RWPE1 (cell line): ENCODE data around the gene PPOX.

Source experiments
- CTCF ChIA-PET: fragments of 350-600 bp; sonication (Branson Sonifier 250); formaldehyde crosslinking; extraction: SDS; loops from one replicate; lab custom pipeline; 2021; lab: Yijun Ruan, JAX
- POLR2A ChIA-PET: fragments of 400-600 bp; formaldehyde crosslinking; extraction: SDS; loops from one replicate; lab custom pipeline; 2020; ENCODE audit warnings: antibody characterized with exemption; ENCODE audit not compliant: low non-redundant PET; lab: Yijun Ruan, JAX
- DNase-seq: peaks from one replicate; pipeline ENCODE4 v3.0.0; 2012; ENCODE audit warnings: low spot score
- H3K27ac ChIP-seq: fragments of 450-650 bp; 2 replicates; pipeline ENCODE4 v1.5.1; 2017
- TF ChIP-seq, protein P1 (sequence below): fragments of 450-650 bp; conservative IDR thresholded peaks from 2 replicates; pipeline ENCODE4 v1.5.1; 2017; ENCODE audit warnings: low read depth, mild to moderate bottlenecking

The PPOX gene

DNA sequence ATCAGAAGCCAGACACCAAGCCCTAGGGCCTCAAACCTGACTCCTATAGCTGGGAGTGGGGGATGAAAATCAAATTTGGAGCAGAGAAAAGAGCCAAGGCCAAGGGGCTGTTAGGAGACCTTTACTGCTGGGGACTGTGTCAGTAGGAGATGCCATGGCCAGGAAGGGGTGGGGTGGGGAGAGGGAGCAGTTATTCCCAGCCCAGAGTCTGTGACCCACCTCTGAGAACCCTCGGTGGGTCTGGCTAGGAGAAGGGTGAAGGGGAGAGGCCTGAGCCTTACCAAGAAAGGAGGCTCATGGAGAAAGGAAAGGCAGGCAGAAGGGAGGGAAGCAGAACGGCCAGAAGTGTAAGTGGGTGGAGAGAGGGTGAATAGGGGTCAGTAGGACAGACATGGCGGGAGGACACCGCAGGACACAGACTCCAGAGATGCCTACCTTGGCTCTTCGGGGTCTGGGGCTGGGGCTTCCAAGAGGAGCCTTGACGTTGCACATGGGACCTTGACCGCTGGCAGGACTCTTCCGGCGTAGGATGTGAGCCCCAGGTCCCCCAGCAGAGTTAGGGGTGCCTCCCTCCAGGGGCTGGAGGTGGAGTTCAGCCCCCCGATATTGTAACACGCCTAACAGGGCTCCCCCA is 31.5 kb downstream of the PPOX start:
- DNase-seq: no peak
- peak overlapping the region; percentile 80 for H3K27ac ChIP-seq
- TF ChIP-seq, protein P1, sequence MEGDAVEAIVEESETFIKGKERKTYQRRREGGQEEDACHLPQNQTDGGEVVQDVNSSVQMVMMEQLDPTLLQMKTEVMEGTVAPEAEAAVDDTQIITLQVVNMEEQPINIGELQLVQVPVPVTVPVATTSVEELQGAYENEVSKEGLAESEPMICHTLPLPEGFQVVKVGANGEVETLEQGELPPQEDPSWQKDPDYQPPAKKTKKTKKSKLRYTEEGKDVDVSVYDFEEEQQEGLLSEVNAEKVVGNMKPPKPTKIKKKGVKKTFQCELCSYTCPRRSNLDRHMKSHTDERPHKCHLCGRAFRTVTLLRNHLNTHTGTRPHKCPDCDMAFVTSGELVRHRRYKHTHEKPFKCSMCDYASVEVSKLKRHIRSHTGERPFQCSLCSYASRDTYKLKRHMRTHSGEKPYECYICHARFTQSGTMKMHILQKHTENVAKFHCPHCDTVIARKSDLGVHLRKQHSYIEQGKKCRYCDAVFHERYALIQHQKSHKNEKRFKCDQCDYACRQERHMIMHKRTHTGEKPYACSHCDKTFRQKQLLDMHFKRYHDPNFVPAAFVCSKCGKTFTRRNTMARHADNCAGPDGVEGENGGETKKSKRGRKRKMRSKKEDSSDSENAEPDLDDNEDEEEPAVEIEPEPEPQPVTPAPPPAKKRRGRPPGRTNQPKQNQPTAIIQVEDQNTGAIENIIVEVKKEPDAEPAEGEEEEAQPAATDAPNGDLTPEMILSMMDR: no peak
- ChIA-PET CTCF (interaction anchor here (1.2 kb wide), 1 partner anchor 93 kb away, joined by 9 read pairs; no protein-coding TSS in a partner anchor), POLR2A (interaction anchor here (0.6 kb wide), 1 partner anchor 200 kb away, joined by 3 read pairs; no protein-coding TSS in a partner anchor)

- CTCF ChIA-PET: interaction anchor here (0.6 kb wide), 1 partner anchor 32 kb away, joined by 3 read pairs; no protein-coding TSS in a partner anchor
- DNase-seq: peak; percentile 31
- peak overlapping the region; percentile 80 for H3K27ac ChIP-seq
These were observed 32.1 kb downstream of the PPOX start for GRCh38 chr1:161198194-161198896.

GRCh38 chr1:161198897-161199431 is 32.7 kb downstream of the PPOX start, which contains the start of gene ADAMTS4:
Gene ADAMTS4, minus strand, starts transcription at chr1:161199054. Its CDS starts 427 bp downstream, at chr1:161198627.
- DNase-seq: no peak
- H3K27ac ChIP-seq: peak within 1 kb of the TSS; percentile 80
- CTCF ChIA-PET: interaction anchor here (0.6 to 0.7 kb wide), 2 partner anchors 32 to 183 kb away, joined by 3 read pairs; no protein-coding TSS in a partner anchor
- POLR2A ChIA-PET: no interaction called here
- TF ChIP-seq, protein P1: no peak

More at GRCh38 chr1:161198194-161198896, 32.1 kb downstream of the PPOX start:
- POLR2A ChIA-PET: no interaction called here
- TF ChIP-seq, protein P1: no peak

- peak overlapping the region; percentile 80 for H3K27ac ChIP-seq
- CTCF ChIA-PET: interaction anchor here (0.7 to 1.0 kb wide), 2 partner anchors 13 to 182 kb away, joined by 3 to 4 read pairs; no protein-coding TSS in a partner anchor
- POLR2A ChIA-PET: no interaction called here
- no peak for DNase-seq
- TF ChIP-seq, protein P1: no peak
These were observed 33.4 kb downstream of the PPOX start for GRCh38 chr1:161199506-161200139.

GRCh38 chr1:161200421-161200991 is 34.3 kb downstream of the PPOX start:
- POLR2A ChIA-PET: no interaction called here
- no peak for DNase-seq
- CTCF ChIA-PET: interaction anchor here (0.6 to 1.5 kb wide), 3 partner anchors 14 to 1114 kb away, joined by 3 to 10 read pairs (median 4); no protein-coding TSS in a partner anchor
- TF ChIP-seq, protein P1: no peak
- peak overlapping the region; percentile 94 for H3K27ac ChIP-seq
